Gastroesophageal sphincter (tissue), 3 donors: Measurements from ENCODE around the gene TMEM225B.
"Not testable (repeated sequence)": the region's sequence is repeated elsewhere in the genome, so short reads cannot be mapped to it uniquely, and the experiment has no call there.

Experiments
- EP300 ChIP-seq: sonication (generic); formaldehyde crosslinking; IDR thresholded peaks from one replicate; pipeline ENCODE4 v1.6.1; 2017; ENCODE audit warnings: antibody characterized with exemption, mild to moderate bottlenecking
- POLR2A ChIP-seq, 2 donors: fragments of 450-650 bp; IDR thresholded peaks; one replicate each; pipeline ENCODE4 v1.6.1; 2017; ENCODE audit warnings: antibody characterized with exemption in 2 of 2, mild to moderate bottlenecking in 2 of 2, moderate library complexity in 1 of 2
- POLR2AphosphoS5 ChIP-seq: sonication (generic); formaldehyde crosslinking; IDR thresholded peaks from one replicate; pipeline ENCODE4 v1.6.1; 2017; ENCODE audit warnings: antibody characterized with exemption
- TF ChIP-seq, protein P1 (sequence below), 4 experiments: fragments of 200-600 bp in 2 of 4; fragments of 450-650 bp in 2 of 4; sonication (generic) in 1 of 4; IDR thresholded peaks; one replicate each; pipeline ENCODE4 v1.5.1; 2017 to 2019; ENCODE audit warnings: antibody characterized with exemption in 4 of 4, mild to moderate bottlenecking in 2 of 4, moderate library complexity in 2 of 4

DNA sequence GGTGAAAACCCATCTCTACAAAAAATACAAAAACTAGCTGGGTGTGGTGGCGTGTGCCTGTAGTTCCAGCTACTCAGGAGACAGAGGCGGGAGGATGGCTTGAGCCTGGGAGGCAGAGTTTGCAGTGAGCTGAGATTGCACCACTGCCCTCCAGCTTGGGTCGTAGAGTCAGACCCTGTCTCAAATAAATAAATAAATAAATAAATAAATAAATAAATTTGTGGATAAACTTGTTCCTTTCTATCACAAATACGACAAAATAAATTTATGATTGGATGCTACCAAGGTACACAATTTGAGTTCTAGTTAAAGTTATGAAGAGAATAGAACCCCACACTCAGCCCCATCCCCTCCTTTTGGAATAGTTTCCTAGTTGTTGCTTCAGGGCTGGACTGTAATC, 55.2 kb downstream of the TMEM225B start:
- TF ChIP-seq, protein P1, sequence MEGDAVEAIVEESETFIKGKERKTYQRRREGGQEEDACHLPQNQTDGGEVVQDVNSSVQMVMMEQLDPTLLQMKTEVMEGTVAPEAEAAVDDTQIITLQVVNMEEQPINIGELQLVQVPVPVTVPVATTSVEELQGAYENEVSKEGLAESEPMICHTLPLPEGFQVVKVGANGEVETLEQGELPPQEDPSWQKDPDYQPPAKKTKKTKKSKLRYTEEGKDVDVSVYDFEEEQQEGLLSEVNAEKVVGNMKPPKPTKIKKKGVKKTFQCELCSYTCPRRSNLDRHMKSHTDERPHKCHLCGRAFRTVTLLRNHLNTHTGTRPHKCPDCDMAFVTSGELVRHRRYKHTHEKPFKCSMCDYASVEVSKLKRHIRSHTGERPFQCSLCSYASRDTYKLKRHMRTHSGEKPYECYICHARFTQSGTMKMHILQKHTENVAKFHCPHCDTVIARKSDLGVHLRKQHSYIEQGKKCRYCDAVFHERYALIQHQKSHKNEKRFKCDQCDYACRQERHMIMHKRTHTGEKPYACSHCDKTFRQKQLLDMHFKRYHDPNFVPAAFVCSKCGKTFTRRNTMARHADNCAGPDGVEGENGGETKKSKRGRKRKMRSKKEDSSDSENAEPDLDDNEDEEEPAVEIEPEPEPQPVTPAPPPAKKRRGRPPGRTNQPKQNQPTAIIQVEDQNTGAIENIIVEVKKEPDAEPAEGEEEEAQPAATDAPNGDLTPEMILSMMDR (IDR thresholded peaks at IDR 0.05) = not testable (repeated sequence)
- not testable (repeated sequence) for TF ChIP-seq POLR2A (IDR thresholded peaks at IDR 0.05); POLR2AphosphoS5; EP300
